Measurements from ENCODE around the gene SSU72.

- no peak for TF ChIP-seq CTCF (IDR thresholded peaks at IDR 0.05; ENCODE audit: borderline replicate concordance, extremely low read depth, low read length, poor library complexity, severe bottlenecking)
- TF ChIP-seq EZH2 (IDR thresholded peaks at IDR 0.05; ENCODE audit: borderline replicate concordance, low read depth, low read length, severe bottlenecking), result no peak
These were observed 39.7 kb upstream of the SSU72 start for GRCh38 chr1:1614204-1614953.
